ENCODE measurements around the gene HIBADH.

HIBADH gene

DNA sequence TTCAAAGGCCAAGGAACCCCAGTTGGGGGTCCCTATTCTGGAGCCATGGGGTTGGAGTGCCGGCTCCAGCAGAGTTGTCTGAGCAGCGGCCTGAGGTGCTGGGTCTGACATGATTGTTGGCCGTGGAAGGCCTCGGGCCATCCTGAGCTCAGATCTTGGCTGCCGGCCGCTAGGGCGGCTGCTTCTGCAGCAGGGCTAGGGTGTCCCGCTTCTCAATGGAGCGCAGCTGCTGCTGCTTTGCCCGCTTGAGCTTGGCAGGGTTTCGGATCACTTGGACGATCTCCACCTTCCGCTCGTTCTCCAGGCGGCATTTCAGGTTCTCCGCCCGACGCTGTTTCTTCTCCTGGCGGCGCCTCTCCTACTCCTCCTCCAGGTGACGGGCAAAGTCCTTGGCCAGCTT lies 171.1 kb downstream of the HIBADH start:
- no peak for DNase-seq (ENCODE audit: low read depth)

DNA sequence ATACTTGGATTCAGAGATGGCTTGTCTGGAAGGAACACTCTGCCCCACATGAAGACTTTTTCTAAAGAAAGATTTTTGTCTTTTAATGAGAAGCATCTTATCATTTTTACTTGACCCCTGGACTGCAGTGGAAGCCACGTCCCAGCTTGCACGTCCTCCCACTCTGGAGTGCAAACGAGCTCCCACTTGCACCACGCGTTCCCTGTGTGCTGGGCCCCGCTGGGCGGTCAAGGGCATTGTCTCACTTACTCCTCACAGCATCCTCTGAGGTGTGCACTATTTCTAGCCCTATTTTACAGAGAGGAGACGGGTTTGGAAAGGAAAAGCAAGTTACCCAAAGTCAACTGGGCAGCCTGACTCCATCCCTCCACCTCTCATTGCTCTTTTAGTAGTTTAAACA lies 175.2 kb downstream of the HIBADH start:
- DNase-seq (ENCODE audit: low read depth), result no peak

DNA sequence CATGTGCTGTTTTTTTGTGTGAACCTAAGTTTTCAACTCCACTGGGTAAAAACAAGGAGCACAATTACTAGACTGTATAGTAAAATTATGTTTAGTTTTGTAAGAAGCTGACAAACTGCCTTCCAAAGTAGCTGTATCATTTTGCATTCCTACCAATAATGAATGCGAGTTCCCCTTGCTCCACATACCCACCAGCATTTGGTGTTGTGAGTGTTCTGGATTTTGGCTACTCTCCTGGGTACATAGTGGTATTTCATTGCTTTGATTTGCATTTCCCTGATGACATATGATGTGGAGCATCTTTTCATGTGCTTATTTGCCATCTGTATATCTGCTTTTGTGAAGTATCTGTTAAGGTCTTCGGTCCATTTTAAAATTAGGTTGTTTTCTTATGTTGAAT lies 178.2 kb downstream of the HIBADH start:
- DNase-seq (ENCODE audit: low read depth), result no peak

DNA sequence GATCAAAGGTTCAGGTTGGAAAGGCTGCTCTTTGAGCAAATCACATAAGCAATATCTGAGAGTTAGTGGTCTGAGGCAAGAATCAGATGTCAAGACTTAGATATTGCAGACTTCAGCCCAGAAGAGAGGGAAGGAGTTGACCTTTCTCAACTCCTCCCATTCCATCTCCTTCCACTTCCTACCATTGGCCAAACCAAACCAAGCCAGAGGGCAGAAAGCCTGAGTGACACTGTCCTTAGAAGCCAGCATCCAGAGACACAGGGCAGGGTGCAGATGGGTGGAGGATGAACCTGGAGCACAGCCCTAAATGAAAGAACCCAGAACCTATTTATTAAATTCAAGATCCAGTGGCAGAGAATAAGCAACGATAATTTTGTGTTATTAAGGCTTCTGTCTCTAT lies 180.5 kb downstream of the HIBADH start:
- no peak for DNase-seq (ENCODE audit: low read depth)

DNA sequence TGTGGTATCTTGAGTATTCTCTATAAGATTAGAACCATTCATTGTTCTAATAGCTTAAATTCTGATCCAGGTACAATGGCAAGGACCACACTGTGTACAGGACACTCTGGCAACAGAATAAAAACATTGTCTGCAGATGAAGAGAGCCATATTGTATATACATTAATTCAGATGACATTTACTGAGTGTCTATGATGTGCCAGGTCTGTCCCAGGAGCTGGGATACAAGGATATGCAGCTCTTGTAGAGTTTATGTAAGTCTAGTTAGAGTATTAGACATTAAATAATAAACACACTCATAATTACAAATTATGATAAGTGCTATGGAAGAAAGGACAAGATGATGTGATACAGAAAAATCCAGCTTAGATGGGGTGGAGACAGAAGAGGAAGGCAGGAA lies 184.1 kb downstream of the HIBADH start:
- no peak for DNase-seq (ENCODE audit: low read depth)

DNA sequence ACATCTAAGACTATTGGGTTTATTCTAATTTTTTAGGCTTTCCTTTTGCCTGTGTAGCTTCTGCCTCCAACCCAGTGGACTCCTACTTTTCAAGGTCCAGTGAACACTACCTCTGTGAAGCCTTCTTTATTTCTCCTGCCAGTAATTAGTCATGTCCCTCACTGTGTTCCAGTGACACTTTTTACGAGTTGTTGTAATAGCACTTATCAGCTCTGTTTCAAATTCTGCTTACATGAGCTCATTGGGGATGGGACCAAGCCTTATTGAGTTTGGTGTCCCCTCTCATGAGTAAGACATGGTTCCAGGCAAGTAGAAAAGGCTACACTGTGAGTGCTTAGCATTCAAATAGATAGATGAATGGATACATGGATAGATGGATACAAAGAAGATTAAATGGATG lies 184.6 kb downstream of the HIBADH start:
- no peak for DNase-seq (ENCODE audit: low read depth)

DNA sequence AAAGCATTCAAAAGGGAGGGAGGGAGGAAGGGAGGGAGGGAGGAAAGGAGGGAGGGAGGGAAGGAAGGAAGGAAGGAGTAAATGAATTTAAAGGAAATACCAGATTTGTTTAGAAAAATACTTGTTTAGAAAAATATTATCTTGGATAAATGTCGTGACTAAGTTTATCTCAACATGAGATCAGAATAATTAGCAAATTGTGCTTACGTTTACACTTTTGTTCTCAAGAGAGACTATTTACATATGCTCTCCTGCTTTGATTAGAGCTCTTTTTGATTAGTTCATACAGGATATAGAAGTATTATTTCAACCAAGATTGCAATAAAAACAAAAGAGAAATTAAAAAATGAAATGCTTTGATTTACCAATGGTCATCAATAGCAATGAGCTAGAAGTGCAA lies 186.2 kb downstream of the HIBADH start:
- DNase-seq (ENCODE audit: low read depth), result no peak

Data from T-helper 22 cell (primary cell).